Measurements from ENCODE around the gene TMEM92.

TMEM92 gene

GRCh38 chr17:50318501-50319285 is 44.4 kb downstream of the TMEM92 start:
- Histone ChIP-seq H3K27ac (ENCODE audit: low read depth, low read length) (no peak overlapping the region; the same call in 1 of the 2 replicates), H3K9me3 (ENCODE audit: control insufficient read depth, insufficient read depth, low read depth, low read length) (peaks cover 4% of the 10 kb centered on the region; the same call in 1 of the 2 replicates), H3K9ac (ENCODE audit: low read length) (peak overlapping the region; percentile 28), H3K27me3 (ENCODE audit: control insufficient read depth, insufficient read depth, low read length) (no peaks in the 10 kb centered on the region), H3K4me1 (ENCODE audit: control insufficient read depth, insufficient read depth, low read length) (peaks cover 23% of the 10 kb centered on the region), H3K36me3 (ENCODE audit: control insufficient read depth, insufficient read depth, low read length) (no peaks in the 10 kb centered on the region), H3K4me3 (ENCODE audit: low read depth, low read length) (no peak overlapping the region)

GRCh38 chr17:50319306-50320004 is 45.2 kb downstream of the TMEM92 start:
- H3K27ac ChIP-seq (ENCODE audit: low read depth, low read length) = no peak overlapping the region
- H3K36me3 ChIP-seq (ENCODE audit: control insufficient read depth, insufficient read depth, low read length) = no peaks in the 10 kb centered on the region
- no peak overlapping the region for H3K4me3 ChIP-seq (ENCODE audit: low read depth, low read length)
- no peaks in the 10 kb centered on the region for H3K27me3 ChIP-seq (ENCODE audit: control insufficient read depth, insufficient read depth, low read length)
- H3K9me3 ChIP-seq (ENCODE audit: control insufficient read depth, insufficient read depth, low read depth, low read length) = peaks cover 3% of the 10 kb centered on the region; the same call in 1 of the 2 replicates
- peaks cover 23% of the 10 kb centered on the region for H3K4me1 ChIP-seq (ENCODE audit: control insufficient read depth, insufficient read depth, low read length)
- no peak overlapping the region for H3K9ac ChIP-seq (ENCODE audit: low read length)

GRCh38 chr17:50322271-50322670 is 48.0 kb downstream of the TMEM92 start:
- Histone ChIP-seq H3K9me3 (ENCODE audit: control insufficient read depth, insufficient read depth, low read depth, low read length) (no peaks in the 10 kb centered on the region), H3K27me3 (ENCODE audit: control insufficient read depth, insufficient read depth, low read length) (no peaks in the 10 kb centered on the region), H3K4me3 (ENCODE audit: low read depth, low read length) (no peak overlapping the region), H3K27ac (ENCODE audit: low read depth, low read length) (no peak overlapping the region), H3K36me3 (ENCODE audit: control insufficient read depth, insufficient read depth, low read length) (no peaks in the 10 kb centered on the region), H3K4me1 (ENCODE audit: control insufficient read depth, insufficient read depth, low read length) (peaks cover 23% of the 10 kb centered on the region), H3K9ac (ENCODE audit: low read length) (no peak overlapping the region)

- H3K4me3 ChIP-seq (ENCODE audit: low read depth, low read length) = no peak overlapping the region
- H3K36me3 ChIP-seq (ENCODE audit: control insufficient read depth, insufficient read depth, low read length) = no peaks in the 10 kb centered on the region
- H3K4me1 ChIP-seq (ENCODE audit: control insufficient read depth, insufficient read depth, low read length) = peaks cover 17% of the 10 kb centered on the region
- H3K9ac ChIP-seq (ENCODE audit: low read length) = no peak overlapping the region
- no peaks in the 10 kb centered on the region for H3K27me3 ChIP-seq (ENCODE audit: control insufficient read depth, insufficient read depth, low read length)
- no peaks in the 10 kb centered on the region for H3K9me3 ChIP-seq (ENCODE audit: control insufficient read depth, insufficient read depth, low read depth, low read length)
- H3K27ac ChIP-seq (ENCODE audit: low read depth, low read length) = no peak overlapping the region
Measured at GRCh38 chr17:50323060-50323459, 48.8 kb downstream of the TMEM92 start.

- Histone ChIP-seq H3K27ac (ENCODE audit: low read depth, low read length) (no peak overlapping the region), H3K9me3 (ENCODE audit: control insufficient read depth, insufficient read depth, low read depth, low read length) (no peaks in the 10 kb centered on the region), H3K27me3 (ENCODE audit: control insufficient read depth, insufficient read depth, low read length) (no peaks in the 10 kb centered on the region), H3K9ac (ENCODE audit: low read length) (no peak overlapping the region), H3K4me1 (ENCODE audit: control insufficient read depth, insufficient read depth, low read length) (no peaks in the 10 kb centered on the region), H3K4me3 (ENCODE audit: low read depth, low read length) (no peak overlapping the region), H3K36me3 (ENCODE audit: control insufficient read depth, insufficient read depth, low read length) (no peaks in the 10 kb centered on the region)
Measured at GRCh38 chr17:50325906-50326305, 51.6 kb downstream of the TMEM92 start.

GRCh38 chr17:50326831-50327364 is 52.6 kb downstream of the TMEM92 start:
- Histone ChIP-seq H3K9me3 (ENCODE audit: control insufficient read depth, insufficient read depth, low read depth, low read length) (no peaks in the 10 kb centered on the region), H3K27me3 (ENCODE audit: control insufficient read depth, insufficient read depth, low read length) (no peaks in the 10 kb centered on the region), H3K4me1 (ENCODE audit: control insufficient read depth, insufficient read depth, low read length) (no peaks in the 10 kb centered on the region), H3K27ac (ENCODE audit: low read depth, low read length) (no peak overlapping the region), H3K4me3 (ENCODE audit: low read depth, low read length) (no peak overlapping the region), H3K9ac (ENCODE audit: low read length) (no peak overlapping the region), H3K36me3 (ENCODE audit: control insufficient read depth, insufficient read depth, low read length) (no peaks in the 10 kb centered on the region)

- H3K36me3 ChIP-seq (ENCODE audit: control insufficient read depth, insufficient read depth, low read length) = no peaks in the 10 kb centered on the region
- H3K4me3 ChIP-seq (ENCODE audit: low read depth, low read length) = no peak overlapping the region
- H3K4me1 ChIP-seq (ENCODE audit: control insufficient read depth, insufficient read depth, low read length) = peaks cover 4% of the 10 kb centered on the region; the same call in 1 of the 2 replicates
- no peak overlapping the region for H3K27ac ChIP-seq (ENCODE audit: low read depth, low read length)
- H3K9ac ChIP-seq (ENCODE audit: low read length) = no peak overlapping the region
- H3K27me3 ChIP-seq (ENCODE audit: control insufficient read depth, insufficient read depth, low read length) = no peaks in the 10 kb centered on the region
- H3K9me3 ChIP-seq (ENCODE audit: control insufficient read depth, insufficient read depth, low read depth, low read length) = no peaks in the 10 kb centered on the region
Measured at GRCh38 chr17:50328363-50329325, 54.4 kb downstream of the TMEM92 start.

- H3K27me3 ChIP-seq (ENCODE audit: control insufficient read depth, insufficient read depth, low read length) = no peaks in the 10 kb centered on the region
- no peak overlapping the region for H3K4me3 ChIP-seq (ENCODE audit: low read depth, low read length)
- no peaks in the 10 kb centered on the region for H3K36me3 ChIP-seq (ENCODE audit: control insufficient read depth, insufficient read depth, low read length)
- H3K4me1 ChIP-seq (ENCODE audit: control insufficient read depth, insufficient read depth, low read length) = peaks cover 4% of the 10 kb centered on the region; the same call in 1 of the 2 replicates
- H3K9ac ChIP-seq (ENCODE audit: low read length) = no peak overlapping the region
- no peaks in the 10 kb centered on the region for H3K9me3 ChIP-seq (ENCODE audit: control insufficient read depth, insufficient read depth, low read depth, low read length)
- no peak overlapping the region for H3K27ac ChIP-seq (ENCODE audit: low read depth, low read length)
Measured at GRCh38 chr17:50329716-50330115, 55.5 kb downstream of the TMEM92 start.

GRCh38 chr17:50330151-50330775 is 56.0 kb downstream of the TMEM92 start:
- peaks cover 4% of the 10 kb centered on the region; the same call in 1 of the 2 replicates for H3K4me1 ChIP-seq (ENCODE audit: control insufficient read depth, insufficient read depth, low read length)
- H3K9ac ChIP-seq (ENCODE audit: low read length) = no peak overlapping the region
- no peaks in the 10 kb centered on the region for H3K36me3 ChIP-seq (ENCODE audit: control insufficient read depth, insufficient read depth, low read length)
- H3K9me3 ChIP-seq (ENCODE audit: control insufficient read depth, insufficient read depth, low read depth, low read length) = no peaks in the 10 kb centered on the region
- H3K4me3 ChIP-seq (ENCODE audit: low read depth, low read length) = no peak overlapping the region
- H3K27me3 ChIP-seq (ENCODE audit: control insufficient read depth, insufficient read depth, low read length) = no peaks in the 10 kb centered on the region
- H3K27ac ChIP-seq (ENCODE audit: low read depth, low read length) = no peak overlapping the region

All from HUES6 (cell line).